CMK (cell line): Measurements from ENCODE around the gene FAM120AOS.

Source experiments
- DNase-seq: peaks from one replicate; pipeline ENCODE4 v3.0.0-alpha.2; 2010; ENCODE audit warnings: low read depth

FAM120AOS gene

GRCh38 chr9:93453047-93453914 lies at the start of gene FAM120AOS:
FAM120AOS (minus strand) TSS chr9:93453581; CDS start chr9:93452709, 872 bp downstream.
- peak; percentile 68 for DNase-seq

- DNase-seq, result no peak
Measured at GRCh38 chr9:93501406-93501805, 48.0 kb upstream of the FAM120AOS start.

GRCh38 chr9:93500571-93501298 lies 47.4 kb upstream of the FAM120AOS start:
- no peak for DNase-seq

- no peak for DNase-seq
Measured at GRCh38 chr9:93496285-93496684, 42.9 kb upstream of the FAM120AOS start.

- no peak for DNase-seq
Measured at GRCh38 chr9:93493949-93494348, 40.6 kb upstream of the FAM120AOS start.

- no peak for DNase-seq
Measured at GRCh38 chr9:93492327-93492726, 38.9 kb upstream of the FAM120AOS start.

- no peak for DNase-seq
Measured at GRCh38 chr9:93491593-93492232, 38.3 kb upstream of the FAM120AOS start.

- DNase-seq, result no peak
Measured at GRCh38 chr9:93488244-93488643, 34.9 kb upstream of the FAM120AOS start.

- DNase-seq, result no peak
Measured at GRCh38 chr9:93486268-93486667, 32.9 kb upstream of the FAM120AOS start.

GRCh38 chr9:93483497-93483896 lies 30.1 kb upstream of the FAM120AOS start:
- DNase-seq, result no peak

GRCh38 chr9:93480728-93481324 lies 27.4 kb upstream of the FAM120AOS start:
- no peak for DNase-seq

- DNase-seq, result no peak
Measured at GRCh38 chr9:93480262-93480661, 26.9 kb upstream of the FAM120AOS start.

- DNase-seq, result no peak
Measured at GRCh38 chr9:93479726-93480125, 26.3 kb upstream of the FAM120AOS start.

GRCh38 chr9:93477397-93477796 lies 24.0 kb upstream of the FAM120AOS start:
- no peak for DNase-seq

- no peak for DNase-seq
Measured at GRCh38 chr9:93476924-93477323, 23.5 kb upstream of the FAM120AOS start.

- DNase-seq, result no peak
Measured at GRCh38 chr9:93475856-93476255, 22.5 kb upstream of the FAM120AOS start.

- no peak for DNase-seq
Measured at GRCh38 chr9:93475108-93475507, 21.7 kb upstream of the FAM120AOS start.

GRCh38 chr9:93473411-93473810 lies 20.0 kb upstream of the FAM120AOS start:
- no peak for DNase-seq

- no peak for DNase-seq
Measured at GRCh38 chr9:93471124-93471523, 17.7 kb upstream of the FAM120AOS start.

GRCh38 chr9:93470391-93470790 lies 17.0 kb upstream of the FAM120AOS start:
- DNase-seq, result no peak

GRCh38 chr9:93468763-93469456 lies 15.5 kb upstream of the FAM120AOS start:
- DNase-seq, result no peak

- no peak for DNase-seq
Measured at GRCh38 chr9:93467462-93467861, 14.1 kb upstream of the FAM120AOS start.
